ENCODE data around the gene RSAD2. TPM values are rescaled to one million over a fixed set of nuclear protein-coding genes. Genes with fewer than 3 reads are reported as not detected.

Gene RSAD2
- total and polyA plus RNA-seq, 2 of the 4 experiments (the other 2 are of a cell fraction) = not detected

- Histone ChIP-seq H3K23ac (ENCODE audit: low read depth, low read length) (no peak overlapping the region), H2BK20ac (ENCODE audit: low read depth, low read length) (no peak overlapping the region), H3K27ac (ENCODE audit: insufficient read depth, low read length) (no peak overlapping the region), H3K79me1 (ENCODE audit: low read depth in 1 of 2, low read length in 2 of 2) (no peaks in the 10 kb centered on the region), H3K36me3 (ENCODE audit: control insufficient read depth, insufficient read depth, low read length) (no peaks in the 10 kb centered on the region), H3K9me3 (ENCODE audit: control insufficient read depth, insufficient read depth, low read length) (no peaks in the 10 kb centered on the region), H2AK5ac (ENCODE audit: low read depth, low read length) (no peak overlapping the region), H4K91ac (ENCODE audit: insufficient read depth, low read depth, low read length) (no peak overlapping the region), H3K18ac (ENCODE audit: low read depth, low read length) (no peak overlapping the region), H2AFZ (replicated peaks; ENCODE audit: low read length, poor library complexity) (no peak overlapping the region), H2BK15ac (ENCODE audit: low read depth, low read length) (no peak overlapping the region), H4K8ac (ENCODE audit: low read depth in 2 of 2, low read length in 2 of 2) (no peak overlapping the region), H2AK9ac (replicated peaks; ENCODE audit: low read depth, low read length, poor library complexity) (no peak overlapping the region), H3K4me2 (ENCODE audit: low read depth, low read length) (no peak overlapping the region), H3K56ac (ENCODE audit: extremely low read depth, insufficient read depth, low read length) (no peak overlapping the region), H2BK120ac (ENCODE audit: low read depth, low read length) (no peak overlapping the region), H3K9me1 (ENCODE audit: insufficient read depth, low read length) (no peaks in the 10 kb centered on the region), H3K4me1 (ENCODE audit: control insufficient read depth, insufficient read depth, low read length) (no peaks in the 10 kb centered on the region), H2BK5ac (ENCODE audit: low read depth, low read length, poor library complexity, severe bottlenecking) (no peak overlapping the region), H3K9ac (ENCODE audit: low read depth, low read length) (no peak overlapping the region), H3K14ac (replicated peaks; ENCODE audit: low read depth, low read length) (no peak overlapping the region), H4K5ac (ENCODE audit: low read depth, low read length) (no peak overlapping the region), H3K4ac (ENCODE audit: low read depth, low read length) (no peak overlapping the region), H4K20me1 (ENCODE audit: insufficient read depth, low read length) (no peaks in the 10 kb centered on the region), H3K4me3 (ENCODE audit: insufficient read depth, low read depth, low read length) (no peak overlapping the region), H3K27me3 (ENCODE audit: control insufficient read depth, insufficient read depth, low read length) (no peaks in the 10 kb centered on the region)
- ChIA-PET POLR2A (ENCODE audit: unreplicated experiment) (no interaction called here), CTCF (no interaction called here)
- no peak for ATAC-seq (ENCODE audit: low read depth)
- BruUV-seq (replicated peaks) = no TSS peak
- TF ChIP-seq POLR2A (IDR thresholded peaks at IDR 0.05; ENCODE audit: low read depth, low read length) (no peak), BHLHE40 (IDR thresholded peaks at IDR 0.05; ENCODE audit: low read depth, low read length) (no peak), RCOR1 (IDR thresholded peaks at IDR 0.05; ENCODE audit: insufficient replicate concordance, low read length) (no peak), RAD21 (IDR thresholded peaks at IDR 0.05; ENCODE audit: low read length) (no peak)
- DNase-seq = no peak
- intact Hi-C loops (cut with micrococcal nuclease) (no loop called here), in situ Hi-C loops (cut with MboI; ENCODE audit: low sequenced_read_pairs) (no loop called here), dilution Hi-C loops (cut with HindIII; ENCODE audit: low sequenced_read_pairs, unreplicated experiment) (no loop called here)
These were observed 21.6 kb upstream of the RSAD2 start for GRCh38 chr2:6855860-6856547.

Data from IMR-90 (cell line).